ENCODE data around the gene HSPG2. TPM values are rescaled to one million over a fixed set of nuclear protein-coding genes. Genes with fewer than 3 reads are reported as not detected.
"Not testable (repeated sequence)": the region's sequence is repeated elsewhere in the genome, so short reads cannot be mapped to it uniquely, and the experiment has no call there.

HSPG2 gene
- 171 TPM for total RNA-seq (2021; ENCODE audit: unreplicated experiment)
- 324 TPM for polyA plus RNA-seq (2012; ENCODE audit: insufficient read length)
- Bru-seq, nascent RNA, result percentile 65 among the genes with signal in this experiment
- percentile 70 among the genes with signal in this experiment for BruChase-seq, experiment 1, labeled RNA remaining after a 2-hour chase
- percentile 73 among the genes with signal in this experiment for BruChase-seq, experiment 2, labeled RNA remaining after a 6-hour chase
- long read RNA-seq, transcript HSPG2-211 (11 exons, 3,586 nt), result major isoform, 7 of 117 reads
- long read RNA-seq, partial matches to known transcripts, result 51 of 117 reads
- long read RNA-seq, other reads (novel, unspliced or antisense), result 58 of 117 reads

DNA sequence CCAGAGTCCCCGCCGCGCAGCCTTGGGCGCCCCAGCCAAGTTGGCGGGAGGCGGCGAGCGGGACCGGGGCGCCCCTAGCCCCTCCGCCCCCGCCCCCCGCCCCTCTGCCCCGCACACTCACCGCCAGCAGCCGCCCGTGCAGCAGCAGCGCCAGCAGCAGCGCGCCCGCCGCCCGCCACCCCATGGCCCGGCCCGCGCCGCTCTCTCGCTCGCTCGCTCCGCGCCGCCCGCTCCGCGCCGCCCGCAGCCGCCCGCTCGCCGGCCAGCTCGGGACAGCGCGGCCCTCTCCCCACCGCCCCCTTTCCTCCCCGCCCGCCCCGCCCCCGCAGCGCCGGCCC lies at the start of gene HSPG2:
HSPG2 (minus strand) TSS at position 277 of the 338 bp plus-strand sequence; CDS start at position 184, 93 bp downstream.
- ChIA-PET CTCF (no interaction called here), POLR2A (no interaction called here)
- intact Hi-C loops (cut with micrococcal nuclease; ENCODE audit: unreplicated experiment), result no loop called here
- peak; percentile 27 for ATAC-seq
- no peak for TF ChIP-seq TCF7L2 (IDR thresholded peaks at IDR 0.05; ENCODE audit: low read depth, low read length)
- TF ChIP-seq POLR2AphosphoS5 (IDR thresholded peaks at IDR 0.05; ENCODE audit: low read depth, low read length), result no peak
- TF ChIP-seq, protein P1, sequence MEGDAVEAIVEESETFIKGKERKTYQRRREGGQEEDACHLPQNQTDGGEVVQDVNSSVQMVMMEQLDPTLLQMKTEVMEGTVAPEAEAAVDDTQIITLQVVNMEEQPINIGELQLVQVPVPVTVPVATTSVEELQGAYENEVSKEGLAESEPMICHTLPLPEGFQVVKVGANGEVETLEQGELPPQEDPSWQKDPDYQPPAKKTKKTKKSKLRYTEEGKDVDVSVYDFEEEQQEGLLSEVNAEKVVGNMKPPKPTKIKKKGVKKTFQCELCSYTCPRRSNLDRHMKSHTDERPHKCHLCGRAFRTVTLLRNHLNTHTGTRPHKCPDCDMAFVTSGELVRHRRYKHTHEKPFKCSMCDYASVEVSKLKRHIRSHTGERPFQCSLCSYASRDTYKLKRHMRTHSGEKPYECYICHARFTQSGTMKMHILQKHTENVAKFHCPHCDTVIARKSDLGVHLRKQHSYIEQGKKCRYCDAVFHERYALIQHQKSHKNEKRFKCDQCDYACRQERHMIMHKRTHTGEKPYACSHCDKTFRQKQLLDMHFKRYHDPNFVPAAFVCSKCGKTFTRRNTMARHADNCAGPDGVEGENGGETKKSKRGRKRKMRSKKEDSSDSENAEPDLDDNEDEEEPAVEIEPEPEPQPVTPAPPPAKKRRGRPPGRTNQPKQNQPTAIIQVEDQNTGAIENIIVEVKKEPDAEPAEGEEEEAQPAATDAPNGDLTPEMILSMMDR (IDR thresholded peaks at IDR 0.05), result no peak
- no peak for TF ChIP-seq SIN3A (IDR thresholded peaks at IDR 0.05; ENCODE audit: borderline replicate concordance, insufficient read depth, low read depth, low read length)
- TF ChIP-seq, protein P2, sequence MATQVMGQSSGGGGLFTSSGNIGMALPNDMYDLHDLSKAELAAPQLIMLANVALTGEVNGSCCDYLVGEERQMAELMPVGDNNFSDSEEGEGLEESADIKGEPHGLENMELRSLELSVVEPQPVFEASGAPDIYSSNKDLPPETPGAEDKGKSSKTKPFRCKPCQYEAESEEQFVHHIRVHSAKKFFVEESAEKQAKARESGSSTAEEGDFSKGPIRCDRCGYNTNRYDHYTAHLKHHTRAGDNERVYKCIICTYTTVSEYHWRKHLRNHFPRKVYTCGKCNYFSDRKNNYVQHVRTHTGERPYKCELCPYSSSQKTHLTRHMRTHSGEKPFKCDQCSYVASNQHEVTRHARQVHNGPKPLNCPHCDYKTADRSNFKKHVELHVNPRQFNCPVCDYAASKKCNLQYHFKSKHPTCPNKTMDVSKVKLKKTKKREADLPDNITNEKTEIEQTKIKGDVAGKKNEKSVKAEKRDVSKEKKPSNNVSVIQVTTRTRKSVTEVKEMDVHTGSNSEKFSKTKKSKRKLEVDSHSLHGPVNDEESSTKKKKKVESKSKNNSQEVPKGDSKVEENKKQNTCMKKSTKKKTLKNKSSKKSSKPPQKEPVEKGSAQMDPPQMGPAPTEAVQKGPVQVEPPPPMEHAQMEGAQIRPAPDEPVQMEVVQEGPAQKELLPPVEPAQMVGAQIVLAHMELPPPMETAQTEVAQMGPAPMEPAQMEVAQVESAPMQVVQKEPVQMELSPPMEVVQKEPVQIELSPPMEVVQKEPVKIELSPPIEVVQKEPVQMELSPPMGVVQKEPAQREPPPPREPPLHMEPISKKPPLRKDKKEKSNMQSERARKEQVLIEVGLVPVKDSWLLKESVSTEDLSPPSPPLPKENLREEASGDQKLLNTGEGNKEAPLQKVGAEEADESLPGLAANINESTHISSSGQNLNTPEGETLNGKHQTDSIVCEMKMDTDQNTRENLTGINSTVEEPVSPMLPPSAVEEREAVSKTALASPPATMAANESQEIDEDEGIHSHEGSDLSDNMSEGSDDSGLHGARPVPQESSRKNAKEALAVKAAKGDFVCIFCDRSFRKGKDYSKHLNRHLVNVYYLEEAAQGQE (IDR thresholded peaks at IDR 0.05; ENCODE audit: insufficient read depth in 1 of 2, low read depth in 2 of 2, low read length in 1 of 2), result no peak
- Histone ChIP-seq H3K4me1 (ENCODE audit: control insufficient read depth, insufficient read depth, low read length) (peaks cover 65% of the 10 kb centered on the region), H3K9me3 (ENCODE audit: control insufficient read depth, insufficient read depth, low read depth, low read length) (no peaks in the 10 kb centered on the region), H3K27ac (ENCODE audit: low read length) (peak within 1 kb of the TSS; percentile 97), H3K36me3 (ENCODE audit: control insufficient read depth, insufficient read depth, low read length) (no peaks in the 10 kb centered on the region; the same call in 1 of the 2 replicates), H3K27me3 (ENCODE audit: control insufficient read depth, insufficient read depth, low read length) (no peaks in the 10 kb centered on the region), H3K4me3 (ENCODE audit: low read depth in 2 of 2, low read length in 2 of 2) (peak within 1 kb of the TSS; percentile 65 to 82)
- no TSS peak for BruUV-seq (replicated peaks)
- no peak for DNase-seq (ENCODE audit: low read depth, low spot score)
- in situ Hi-C loops (cut with HindIII; ENCODE audit: low pct_unique_long_range_greater_than_20kb, low sequenced_read_pairs), result no loop called here

DNA sequence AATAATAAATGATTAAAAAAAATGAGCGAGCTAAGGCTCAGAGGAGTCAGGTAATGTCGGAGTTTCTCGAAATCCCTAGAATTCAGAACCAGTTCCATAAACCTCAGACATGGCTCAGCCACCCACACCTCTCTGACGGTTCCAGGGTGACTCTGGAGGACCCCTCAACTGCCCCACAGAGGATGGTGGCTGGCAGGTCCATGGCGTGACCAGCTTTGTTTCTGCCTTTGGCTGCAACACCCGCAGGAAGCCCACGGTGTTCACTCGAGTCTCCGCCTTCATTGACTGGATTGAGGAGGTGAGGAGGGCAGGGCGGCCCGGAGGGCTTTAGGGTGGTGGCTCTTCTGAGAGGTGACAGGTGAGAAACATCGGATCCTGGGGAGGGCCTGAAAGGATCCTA lies 49.3 kb upstream of the HSPG2 start:
- intact Hi-C loops (cut with micrococcal nuclease; ENCODE audit: unreplicated experiment); H3K4me3 ChIP-seq (ENCODE audit: low read depth in 2 of 2, low read length in 2 of 2); in situ Hi-C loops (cut with HindIII; ENCODE audit: low pct_unique_long_range_greater_than_20kb, low sequenced_read_pairs); H3K27me3 ChIP-seq (ENCODE audit: control insufficient read depth, insufficient read depth, low read length); POLR2A ChIA-PET; BruUV-seq (replicated peaks); H3K36me3 ChIP-seq (ENCODE audit: control insufficient read depth, insufficient read depth, low read length); ATAC-seq; H3K9me3 ChIP-seq (ENCODE audit: control insufficient read depth, insufficient read depth, low read depth, low read length); H3K27ac ChIP-seq (ENCODE audit: low read length); H3K4me1 ChIP-seq (ENCODE audit: control insufficient read depth, insufficient read depth, low read length); DNase-seq (ENCODE audit: low read depth, low spot score); CTCF ChIA-PET: not testable (repeated sequence)

DNA sequence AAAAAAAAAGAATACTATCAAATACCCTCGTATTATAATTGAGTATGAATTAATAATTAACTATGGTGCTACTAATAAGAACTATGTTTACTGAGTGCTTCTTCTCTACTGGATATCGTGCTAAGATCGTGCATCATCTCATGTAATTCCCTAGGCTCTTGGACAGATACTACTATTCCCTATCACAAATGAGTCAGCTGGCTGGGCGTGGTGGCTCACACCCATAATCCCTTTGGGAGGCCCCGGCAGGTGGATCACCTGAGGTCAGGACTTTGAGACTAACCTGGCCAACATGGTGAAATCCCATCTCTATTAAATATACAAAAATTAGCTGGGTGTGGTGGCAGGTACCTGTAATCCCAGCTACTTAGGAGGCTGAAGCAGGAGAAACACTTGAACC lies 48.8 kb upstream of the HSPG2 start:
- H3K36me3 ChIP-seq (ENCODE audit: control insufficient read depth, insufficient read depth, low read length); POLR2A ChIA-PET; H3K4me3 ChIP-seq (ENCODE audit: low read depth in 2 of 2, low read length in 2 of 2); H3K27me3 ChIP-seq (ENCODE audit: control insufficient read depth, insufficient read depth, low read length); H3K27ac ChIP-seq (ENCODE audit: low read length); ATAC-seq; in situ Hi-C loops (cut with HindIII; ENCODE audit: low pct_unique_long_range_greater_than_20kb, low sequenced_read_pairs); intact Hi-C loops (cut with micrococcal nuclease; ENCODE audit: unreplicated experiment); H3K9me3 ChIP-seq (ENCODE audit: control insufficient read depth, insufficient read depth, low read depth, low read length); H3K4me1 ChIP-seq (ENCODE audit: control insufficient read depth, insufficient read depth, low read length); BruUV-seq (replicated peaks); DNase-seq (ENCODE audit: low read depth, low spot score): not testable (repeated sequence)
- CTCF ChIA-PET, result interaction anchor here (0.6 kb wide), 1 partner anchor 32 kb away, joined by 3 read pairs; no protein-coding TSS in a partner anchor

DNA sequence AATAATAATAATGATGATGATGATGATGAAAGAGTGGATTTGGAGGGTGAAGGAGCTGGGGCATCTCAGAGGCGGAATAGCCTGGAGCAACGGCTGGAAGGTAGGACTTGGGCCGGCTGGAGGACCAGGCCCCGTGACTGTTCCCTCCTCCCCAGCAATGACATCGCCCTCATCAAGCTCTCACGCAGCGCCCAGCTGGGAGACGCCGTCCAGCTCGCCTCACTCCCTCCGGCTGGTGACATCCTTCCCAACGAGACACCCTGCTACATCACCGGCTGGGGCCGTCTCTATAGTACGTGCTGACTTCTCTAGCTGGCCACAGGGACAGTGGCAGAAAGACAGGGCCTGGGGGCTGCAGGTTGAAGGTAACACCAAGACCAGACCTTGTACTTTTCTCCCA lies 46.4 kb upstream of the HSPG2 start:
- H3K9me3 ChIP-seq (ENCODE audit: control insufficient read depth, insufficient read depth, low read depth, low read length); H3K27ac ChIP-seq (ENCODE audit: low read length); H3K4me1 ChIP-seq (ENCODE audit: control insufficient read depth, insufficient read depth, low read length); H3K4me3 ChIP-seq (ENCODE audit: low read depth in 2 of 2, low read length in 2 of 2); in situ Hi-C loops (cut with HindIII; ENCODE audit: low pct_unique_long_range_greater_than_20kb, low sequenced_read_pairs); DNase-seq (ENCODE audit: low read depth, low spot score); H3K27me3 ChIP-seq (ENCODE audit: control insufficient read depth, insufficient read depth, low read length); CTCF ChIA-PET; H3K36me3 ChIP-seq (ENCODE audit: control insufficient read depth, insufficient read depth, low read length); BruUV-seq (replicated peaks); ATAC-seq; POLR2A ChIA-PET; intact Hi-C loops (cut with micrococcal nuclease; ENCODE audit: unreplicated experiment): not testable (repeated sequence)

DNA sequence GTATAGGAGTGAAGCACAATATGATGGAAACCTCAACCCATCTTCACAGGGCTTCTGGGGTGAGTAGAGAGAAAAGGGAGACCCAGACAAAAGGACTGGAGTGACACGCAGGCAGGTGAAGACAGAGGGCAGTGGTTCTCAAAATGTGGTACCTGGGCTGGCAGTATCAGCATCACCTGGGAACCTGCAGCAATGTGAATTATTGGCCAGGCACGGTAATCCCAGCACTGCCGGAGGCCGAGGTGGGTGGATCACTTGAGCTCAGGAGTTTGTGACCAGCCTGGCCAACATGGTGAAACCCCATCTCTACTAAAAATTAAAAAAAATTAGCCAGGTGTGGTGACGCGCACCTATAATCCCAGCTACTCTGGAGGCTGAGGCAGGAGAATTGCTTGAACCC lies 45.0 kb upstream of the HSPG2 start:
- H3K27me3 ChIP-seq (ENCODE audit: control insufficient read depth, insufficient read depth, low read length); intact Hi-C loops (cut with micrococcal nuclease; ENCODE audit: unreplicated experiment); H3K27ac ChIP-seq (ENCODE audit: low read length); H3K4me3 ChIP-seq (ENCODE audit: low read depth in 2 of 2, low read length in 2 of 2); H3K4me1 ChIP-seq (ENCODE audit: control insufficient read depth, insufficient read depth, low read length); BruUV-seq (replicated peaks); H3K9me3 ChIP-seq (ENCODE audit: control insufficient read depth, insufficient read depth, low read depth, low read length); ATAC-seq; in situ Hi-C loops (cut with HindIII; ENCODE audit: low pct_unique_long_range_greater_than_20kb, low sequenced_read_pairs); H3K36me3 ChIP-seq (ENCODE audit: control insufficient read depth, insufficient read depth, low read length); CTCF ChIA-PET; DNase-seq (ENCODE audit: low read depth, low spot score): not testable (repeated sequence)
- POLR2A ChIA-PET, result interaction anchor here (1.0 kb wide), 1 partner anchor 16 kb away, joined by 8 read pairs; no protein-coding TSS in a partner anchor

Data from Panc1 (cell line).